Suprapubic skin (tissue), 2 donors: ENCODE data around the gene MOXD1.

Experiments
- EP300 ChIP-seq: sonication (generic); formaldehyde crosslinking; IDR thresholded peaks from one replicate; pipeline ENCODE4 v1.6.1; 2017; ENCODE audit warnings: antibody characterized with exemption
- POLR2A ChIP-seq, 2 donors: fragments of 450-650 bp; IDR thresholded peaks; one replicate each; pipeline ENCODE4 v1.6.1; 2017; ENCODE audit warnings: antibody characterized with exemption in 2 of 2, mild to moderate bottlenecking in 2 of 2, moderate library complexity in 2 of 2

GRCh38 chr6:132404736-132405135 lies 3.5 kb upstream of the MOXD1 start:
- no peak for TF ChIP-seq POLR2A (IDR thresholded peaks at IDR 0.05)
- no peak for TF ChIP-seq EP300
